Hepatocyte (in vitro differentiated cells): Measurements from ENCODE around the gene IMMP2L. TPM values are rescaled to one million over a fixed set of nuclear protein-coding genes. Genes with fewer than 3 reads are reported as not detected.

Experiments
- DNase-seq: peaks from one replicate; pipeline ENCODE4 v3.0.0-alpha.2; 2016; ENCODE audit warnings: low spot score
- H2AFZ ChIP-seq: fragments of 200-600 bp; sonication (generic); 2 replicates; pipeline ENCODE4 v1.6.0; 2016; ENCODE audit warnings: antibody characterized with exemption, mild to moderate bottlenecking
- H3K27ac ChIP-seq: fragments of 200-600 bp; sonication (generic); 2 replicates; pipeline ENCODE4 v1.5.1; 2016; ENCODE audit warnings: mild to moderate bottlenecking
- H3K27me3 ChIP-seq: fragments of 200-600 bp; sonication (generic); 2 replicates; pipeline ENCODE4 v1.6.1; 2016
- H3K36me3 ChIP-seq: fragments of 200-600 bp; sonication (generic); replicated peaks from 2 replicates; pipeline ENCODE4 v1.5.1; 2016; ENCODE audit warnings: low read depth; ENCODE audit not compliant: insufficient read depth
- H3K4me1 ChIP-seq: fragments of 200-600 bp; sonication (generic); 2 replicates; pipeline ENCODE4 v1.5.1; 2016; ENCODE audit warnings: mild to moderate bottlenecking, moderate library complexity; ENCODE audit not compliant: insufficient read depth
- H3K4me2 ChIP-seq: fragments of 200-600 bp; sonication (generic); 2 replicates; pipeline ENCODE4 v1.6.0; 2016
- H3K4me3 ChIP-seq: fragments of 200-600 bp; sonication (generic); 2 replicates; pipeline ENCODE4 v1.5.1; 2016; ENCODE audit warnings: mild to moderate bottlenecking
- H3K79me2 ChIP-seq: fragments of 200-600 bp; sonication (generic); 2 replicates; pipeline ENCODE4 v1.6.0; 2017; ENCODE audit warnings: mild to moderate bottlenecking
- H3K9me2 ChIP-seq: fragments of 200-600 bp; sonication (generic); replicated peaks from 2 replicates; pipeline ENCODE4 v1.6.0; 2017; ENCODE audit warnings: mild to moderate bottlenecking; ENCODE audit not compliant: insufficient read depth
- H3K9me3 ChIP-seq: fragments of 200-600 bp; sonication (generic); 2 replicates; pipeline ENCODE4 v1.5.1; 2016; ENCODE audit warnings: low read depth, mild to moderate bottlenecking
- H4K20me1 ChIP-seq: fragments of 200-600 bp; sonication (generic); 2 replicates; pipeline ENCODE4 v1.6.0; 2016; ENCODE audit warnings: mild to moderate bottlenecking; ENCODE audit not compliant: insufficient read depth, poor library complexity, severe bottlenecking
- EZH2 ChIP-seq: fragments of 200-600 bp; sonication (generic); IDR thresholded peaks from 2 replicates; pipeline ENCODE4 v1.6.1; 2016; ENCODE audit warnings: antibody characterized with exemption, mild to moderate bottlenecking, borderline replicate concordance
- EZH2phosphoT487 ChIP-seq: fragments of 200-600 bp; sonication (generic); IDR thresholded peaks from one replicate; pipeline ENCODE4 v1.6.1; 2018; ENCODE audit warnings: antibody characterized with exemption, mild to moderate bottlenecking, low read depth, moderate library complexity; ENCODE audit not compliant: unreplicated experiment, severe bottlenecking
- WGBS: methylation state at CpG from one replicate; pipeline ENCODE4 v1.1.6; 2016; ENCODE audit warnings: low lambda C conversion rate; ENCODE audit errors: missing lambda C conversion rate; 5-methylcytosine and 5-hydroxymethylcytosine counted together
- polyA plus RNA-seq: library from polyadenylated mRNA; unstranded; fragments of >200 nt; fragmentation: Nextera tagmentation; extraction: Ambion mirVana; gene quantifications from 2 replicates; pipeline ENCODE4 v1.2.1, GENCODE V29; 2016
- total RNA-seq: library from RNA; depleted of rRNA; stranded (reverse); fragments of >200 nt; gene quantifications from 2 replicates; pipeline ENCODE4 v1.2.3, GENCODE V29; 2014
- TF ChIP-seq, protein P1 (sequence below): fragments of 200-600 bp; sonication (generic); IDR thresholded peaks from 2 replicates; pipeline ENCODE4 v1.5.1; 2016; ENCODE audit warnings: antibody characterized with exemption, mild to moderate bottlenecking; ENCODE audit not compliant: poor library complexity

Gene IMMP2L
- total and polyA plus RNA-seq, 2 experiments from 2014 or later = 13.3 to 17.6 TPM

- TF ChIP-seq, protein P1, sequence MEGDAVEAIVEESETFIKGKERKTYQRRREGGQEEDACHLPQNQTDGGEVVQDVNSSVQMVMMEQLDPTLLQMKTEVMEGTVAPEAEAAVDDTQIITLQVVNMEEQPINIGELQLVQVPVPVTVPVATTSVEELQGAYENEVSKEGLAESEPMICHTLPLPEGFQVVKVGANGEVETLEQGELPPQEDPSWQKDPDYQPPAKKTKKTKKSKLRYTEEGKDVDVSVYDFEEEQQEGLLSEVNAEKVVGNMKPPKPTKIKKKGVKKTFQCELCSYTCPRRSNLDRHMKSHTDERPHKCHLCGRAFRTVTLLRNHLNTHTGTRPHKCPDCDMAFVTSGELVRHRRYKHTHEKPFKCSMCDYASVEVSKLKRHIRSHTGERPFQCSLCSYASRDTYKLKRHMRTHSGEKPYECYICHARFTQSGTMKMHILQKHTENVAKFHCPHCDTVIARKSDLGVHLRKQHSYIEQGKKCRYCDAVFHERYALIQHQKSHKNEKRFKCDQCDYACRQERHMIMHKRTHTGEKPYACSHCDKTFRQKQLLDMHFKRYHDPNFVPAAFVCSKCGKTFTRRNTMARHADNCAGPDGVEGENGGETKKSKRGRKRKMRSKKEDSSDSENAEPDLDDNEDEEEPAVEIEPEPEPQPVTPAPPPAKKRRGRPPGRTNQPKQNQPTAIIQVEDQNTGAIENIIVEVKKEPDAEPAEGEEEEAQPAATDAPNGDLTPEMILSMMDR = no peak
- TF ChIP-seq EZH2phosphoT487 (no peak), EZH2 (no peak)
- H3K36me3 ChIP-seq = no peaks in the 10 kb centered on the region
- no peak overlapping the region for H3K4me2 ChIP-seq
- DNase-seq = no peak
- no peaks in the 10 kb centered on the region for H3K4me1 ChIP-seq
- H3K27me3 ChIP-seq = no peaks in the 10 kb centered on the region
- no peak overlapping the region for H2AFZ ChIP-seq
- H3K9me2 ChIP-seq = no peaks in the 10 kb centered on the region
- no peaks in the 10 kb centered on the region for H3K9me3 ChIP-seq
- no peak overlapping the region for H3K4me3 ChIP-seq
- no peaks in the 10 kb centered on the region for H4K20me1 ChIP-seq
- H3K79me2 ChIP-seq = no peaks in the 10 kb centered on the region
- 90% methylated on average over 1 of the region's 1 CpG for WGBS
- no peak overlapping the region for H3K27ac ChIP-seq
Measured at GRCh38 chr7:111525100-111525499, 37.2 kb downstream of the IMMP2L start.

GRCh38 chr7:111521660-111522059, 40.6 kb downstream of the IMMP2L start:
- no peaks in the 10 kb centered on the region for H3K9me2 ChIP-seq
- no peaks in the 10 kb centered on the region for H3K79me2 ChIP-seq
- no peaks in the 10 kb centered on the region for H4K20me1 ChIP-seq
- no peaks in the 10 kb centered on the region for H3K27me3 ChIP-seq
- no peak overlapping the region for H3K4me2 ChIP-seq
- H2AFZ ChIP-seq = no peak overlapping the region
- no peak for TF ChIP-seq EZH2
- TF ChIP-seq, protein P1 = no peak
- H3K27ac ChIP-seq = no peak overlapping the region
- DNase-seq = no peak
- H3K9me3 ChIP-seq = no peaks in the 10 kb centered on the region
- no peak overlapping the region for H3K4me3 ChIP-seq
- no peaks in the 10 kb centered on the region for H3K4me1 ChIP-seq
- H3K36me3 ChIP-seq = no peaks in the 10 kb centered on the region

DNA sequence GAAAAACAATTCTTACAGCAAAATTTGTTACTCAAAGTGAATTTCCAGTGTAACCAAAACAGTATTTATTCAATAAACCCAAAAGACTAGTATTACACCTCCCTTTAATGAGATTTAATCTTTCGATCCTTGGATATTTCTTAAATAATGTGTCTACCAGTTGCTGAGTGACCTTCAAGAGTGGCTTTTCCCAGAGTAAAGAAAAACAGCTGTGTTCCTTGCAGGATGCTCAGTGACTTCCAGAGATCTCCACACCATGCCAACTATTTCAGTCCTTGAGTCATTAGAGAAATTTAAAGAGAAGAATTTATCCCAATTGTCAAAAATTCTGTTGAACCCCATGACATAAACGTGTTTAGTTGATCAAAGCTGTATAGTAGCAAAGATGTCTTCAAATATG, 44.0 kb downstream of the IMMP2L start:
- Histone ChIP-seq H2AFZ (no peak overlapping the region), H3K9me2 (no peaks in the 10 kb centered on the region), H3K4me1 (no peaks in the 10 kb centered on the region), H3K27ac (no peak overlapping the region), H3K4me3 (no peak overlapping the region), H3K4me2 (no peak overlapping the region), H3K27me3 (no peaks in the 10 kb centered on the region), H3K36me3 (no peaks in the 10 kb centered on the region), H3K9me3 (no peaks in the 10 kb centered on the region), H3K79me2 (no peaks in the 10 kb centered on the region), H4K20me1 (no peaks in the 10 kb centered on the region)
- TF ChIP-seq EZH2phosphoT487 = no peak
- DNase-seq = no peak
- 89% methylated on average over 2 of the region's 2 CpGs for WGBS

- Histone ChIP-seq H3K9me2 (no peaks in the 10 kb centered on the region), H3K4me1 (no peaks in the 10 kb centered on the region), H3K27me3 (no peaks in the 10 kb centered on the region), H3K36me3 (no peaks in the 10 kb centered on the region), H3K4me3 (no peak overlapping the region), H3K9me3 (no peaks in the 10 kb centered on the region), H3K4me2 (no peak overlapping the region), H2AFZ (no peak overlapping the region), H3K79me2 (no peaks in the 10 kb centered on the region), H4K20me1 (no peaks in the 10 kb centered on the region), H3K27ac (no peak overlapping the region)
- TF ChIP-seq EZH2phosphoT487 = no peak
- no peak for TF ChIP-seq EZH2
- TF ChIP-seq, protein P1 = no peak
- WGBS = 79% methylated on average over 4 of the region's 4 CpGs
- no peak for DNase-seq
Measured at GRCh38 chr7:111517549-111517951, 44.7 kb downstream of the IMMP2L start.
